Loucy (cell line): ENCODE measurements around the gene RGS3.

Experiments
- EZH2phosphoT487 ChIP-seq: fragments of 200-600 bp; IDR thresholded peaks from 2 replicates; pipeline ENCODE4 v1.6.1; 2018; ENCODE audit warnings: antibody characterized with exemption, mild to moderate bottlenecking, moderate library complexity, borderline replicate concordance
- TF ChIP-seq, protein P1 (sequence below): fragments of 200-600 bp; sonication (generic); conservative IDR thresholded peaks from 2 replicates; pipeline ENCODE4 v1.5.1; 2014; ENCODE audit warnings: mild to moderate bottlenecking, antibody characterized with exemption, low read length

GRCh38 chr9:113591899-113592625 is 128.5 kb downstream of the RGS3 start:
- TF ChIP-seq, protein P1, sequence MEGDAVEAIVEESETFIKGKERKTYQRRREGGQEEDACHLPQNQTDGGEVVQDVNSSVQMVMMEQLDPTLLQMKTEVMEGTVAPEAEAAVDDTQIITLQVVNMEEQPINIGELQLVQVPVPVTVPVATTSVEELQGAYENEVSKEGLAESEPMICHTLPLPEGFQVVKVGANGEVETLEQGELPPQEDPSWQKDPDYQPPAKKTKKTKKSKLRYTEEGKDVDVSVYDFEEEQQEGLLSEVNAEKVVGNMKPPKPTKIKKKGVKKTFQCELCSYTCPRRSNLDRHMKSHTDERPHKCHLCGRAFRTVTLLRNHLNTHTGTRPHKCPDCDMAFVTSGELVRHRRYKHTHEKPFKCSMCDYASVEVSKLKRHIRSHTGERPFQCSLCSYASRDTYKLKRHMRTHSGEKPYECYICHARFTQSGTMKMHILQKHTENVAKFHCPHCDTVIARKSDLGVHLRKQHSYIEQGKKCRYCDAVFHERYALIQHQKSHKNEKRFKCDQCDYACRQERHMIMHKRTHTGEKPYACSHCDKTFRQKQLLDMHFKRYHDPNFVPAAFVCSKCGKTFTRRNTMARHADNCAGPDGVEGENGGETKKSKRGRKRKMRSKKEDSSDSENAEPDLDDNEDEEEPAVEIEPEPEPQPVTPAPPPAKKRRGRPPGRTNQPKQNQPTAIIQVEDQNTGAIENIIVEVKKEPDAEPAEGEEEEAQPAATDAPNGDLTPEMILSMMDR = no peak
- TF ChIP-seq EZH2phosphoT487 = no peak
